ENCODE measurements around the gene BLM.
"Not testable (repeated sequence)": the region's sequence is repeated elsewhere in the genome, so short reads cannot be mapped to it uniquely, and the experiment has no call there.

DNA sequence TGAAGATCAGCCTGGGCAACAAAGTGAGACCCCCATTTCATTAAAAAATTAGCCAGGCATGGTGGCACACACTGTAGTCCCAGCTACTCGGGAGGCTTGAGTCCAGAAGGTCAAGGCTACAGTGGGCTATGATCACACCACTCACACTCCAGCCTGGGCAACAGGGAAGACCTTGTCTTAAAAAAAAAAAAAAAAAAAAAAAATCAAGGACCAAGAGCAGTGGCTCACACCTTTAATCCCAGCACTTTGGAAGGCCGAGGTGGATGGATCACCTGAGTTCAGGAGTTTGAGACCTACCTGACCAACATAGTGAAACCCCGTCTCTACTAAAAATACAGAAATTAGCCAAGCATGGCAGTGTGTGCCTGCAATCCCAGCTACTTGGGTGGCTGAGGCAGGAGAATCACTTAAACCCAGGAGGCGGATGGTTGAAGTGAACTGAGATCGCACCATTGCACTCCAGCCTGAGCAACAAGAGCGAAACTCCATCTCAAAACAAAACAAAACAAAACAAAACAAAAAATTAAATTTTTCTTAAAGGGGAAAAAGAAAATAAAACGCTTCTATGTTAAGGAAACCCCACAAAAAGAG lies 49.3 kb upstream of the BLM start:
- not testable (repeated sequence) for TF ChIP-seq NFYA (IDR thresholded peaks at IDR 0.05; ENCODE audit: borderline replicate concordance, low read depth, low read length); SIX5 (IDR thresholded peaks at IDR 0.05; ENCODE audit: low read depth, low read length, severe bottlenecking); NR2C1 (IDR thresholded peaks at IDR 0.05); POLR2A (IDR thresholded peaks at IDR 0.05; ENCODE audit: low read depth, low read length); RBBP5 (conservative IDR thresholded peaks at IDR 0.05); EZH2 (IDR thresholded peaks at IDR 0.05; ENCODE audit: borderline replicate concordance, control insufficient read depth, low read depth, low read length); SRF (IDR thresholded peaks at IDR 0.05; ENCODE audit: low read depth in 2 of 2, low read length in 2 of 2)
- TF ChIP-seq, protein P1, sequence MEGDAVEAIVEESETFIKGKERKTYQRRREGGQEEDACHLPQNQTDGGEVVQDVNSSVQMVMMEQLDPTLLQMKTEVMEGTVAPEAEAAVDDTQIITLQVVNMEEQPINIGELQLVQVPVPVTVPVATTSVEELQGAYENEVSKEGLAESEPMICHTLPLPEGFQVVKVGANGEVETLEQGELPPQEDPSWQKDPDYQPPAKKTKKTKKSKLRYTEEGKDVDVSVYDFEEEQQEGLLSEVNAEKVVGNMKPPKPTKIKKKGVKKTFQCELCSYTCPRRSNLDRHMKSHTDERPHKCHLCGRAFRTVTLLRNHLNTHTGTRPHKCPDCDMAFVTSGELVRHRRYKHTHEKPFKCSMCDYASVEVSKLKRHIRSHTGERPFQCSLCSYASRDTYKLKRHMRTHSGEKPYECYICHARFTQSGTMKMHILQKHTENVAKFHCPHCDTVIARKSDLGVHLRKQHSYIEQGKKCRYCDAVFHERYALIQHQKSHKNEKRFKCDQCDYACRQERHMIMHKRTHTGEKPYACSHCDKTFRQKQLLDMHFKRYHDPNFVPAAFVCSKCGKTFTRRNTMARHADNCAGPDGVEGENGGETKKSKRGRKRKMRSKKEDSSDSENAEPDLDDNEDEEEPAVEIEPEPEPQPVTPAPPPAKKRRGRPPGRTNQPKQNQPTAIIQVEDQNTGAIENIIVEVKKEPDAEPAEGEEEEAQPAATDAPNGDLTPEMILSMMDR (IDR thresholded peaks at IDR 0.05 in 2 of 3, conservative IDR thresholded peaks at IDR 0.05 in 1 of 3; ENCODE audit: control insufficient read depth in 2 of 3, extremely low read depth in 1 of 3, insufficient read depth in 1 of 3, low read depth in 3 of 3, low read length in 3 of 3), result not testable (repeated sequence)
- TF ChIP-seq, protein P2, sequence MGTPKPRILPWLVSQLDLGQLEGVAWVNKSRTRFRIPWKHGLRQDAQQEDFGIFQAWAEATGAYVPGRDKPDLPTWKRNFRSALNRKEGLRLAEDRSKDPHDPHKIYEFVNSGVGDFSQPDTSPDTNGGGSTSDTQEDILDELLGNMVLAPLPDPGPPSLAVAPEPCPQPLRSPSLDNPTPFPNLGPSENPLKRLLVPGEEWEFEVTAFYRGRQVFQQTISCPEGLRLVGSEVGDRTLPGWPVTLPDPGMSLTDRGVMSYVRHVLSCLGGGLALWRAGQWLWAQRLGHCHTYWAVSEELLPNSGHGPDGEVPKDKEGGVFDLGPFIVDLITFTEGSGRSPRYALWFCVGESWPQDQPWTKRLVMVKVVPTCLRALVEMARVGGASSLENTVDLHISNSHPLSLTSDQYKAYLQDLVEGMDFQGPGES (IDR thresholded peaks at IDR 0.05), result not testable (repeated sequence)

Data from GM12878 (cell line).